ENCODE measurements around the gene JAKMIP1. TPM values are rescaled to one million over a fixed set of nuclear protein-coding genes. Genes with fewer than 3 reads are reported as not detected.

JAKMIP1 gene
- total RNA-seq, 1 experiment from 2014 or later, result not detected

- H3K9me3 ChIP-seq (ENCODE audit: control insufficient read depth in 1 of 2, insufficient read depth in 1 of 2, low read depth in 1 of 2, low read length in 2 of 2), result no peaks in the 10 kb centered on the region
- H3K27ac ChIP-seq (ENCODE audit: low read depth, low read length), result no peak overlapping the region
- ATAC-seq (no peak), DNase-seq (ENCODE audit: low read depth, low spot score) (no peak)
- ChIA-PET POLR2A (no interaction called here), RAD21 (ENCODE audit: low non-redundant PET in 1 of 2, low total read pairs in 2 of 2, uncharacterized antibody in 2 of 2, unreplicated experiment in 2 of 2) (no interaction called here), CTCF (interaction anchor here (1.2 kb wide), 1 partner anchor 10 kb away, joined by 3 read pairs; no protein-coding TSS in a partner anchor)
- no peak overlapping the region for H3K4me2 ChIP-seq (ENCODE audit: low read length)
- H3K4me3 ChIP-seq (replicated peaks in 1 of 2; ENCODE audit: low read depth in 1 of 2, low read length in 2 of 2), result no peak overlapping the region
- no peaks in the 10 kb centered on the region for H3K9me2 ChIP-seq (ENCODE audit: insufficient read depth)
- no peaks in the 10 kb centered on the region for H3K79me2 ChIP-seq (ENCODE audit: insufficient read depth, low read length)
- no peaks in the 10 kb centered on the region for H4K20me1 ChIP-seq (ENCODE audit: insufficient read depth)
- TF ChIP-seq POLR2AphosphoS5 (IDR thresholded peaks at IDR 0.05; ENCODE audit: low read depth, low read length) (no peak), SIN3A (IDR thresholded peaks at IDR 0.05; ENCODE audit: low read depth) (no peak), CBX3 (IDR thresholded peaks at IDR 0.05; ENCODE audit: low read depth) (no peak), SP1 (IDR thresholded peaks at IDR 0.05; ENCODE audit: low read depth) (no peak), JUND (IDR thresholded peaks at IDR 0.05) (no peak), YY1 (IDR thresholded peaks at IDR 0.05; ENCODE audit: extremely low read depth, insufficient replicate concordance, low read depth, low read length) (no peak), EZH2 (IDR thresholded peaks at IDR 0.05) (no peak), ZBTB33 (IDR thresholded peaks at IDR 0.05; ENCODE audit: extremely low read depth, insufficient replicate concordance, low read length) (no peak), ZFX (IDR thresholded peaks at IDR 0.05) (no peak), ZNF274 (IDR thresholded peaks at IDR 0.05; ENCODE audit: low read depth, low read length) (no peak), CEBPB (IDR thresholded peaks at IDR 0.05; ENCODE audit: low read depth) (no peak), ATF3 (IDR thresholded peaks at IDR 0.05) (no peak)
- H3K36me3 ChIP-seq (ENCODE audit: control insufficient read depth in 1 of 2, insufficient read depth in 2 of 2, low read length in 2 of 2), result no peaks in the 10 kb centered on the region
- no peak overlapping the region for H2AFZ ChIP-seq (ENCODE audit: low read depth, low read length, poor library complexity, severe bottlenecking)
- BruUV-seq (replicated peaks), result no TSS peak
- no peak overlapping the region for H3K9ac ChIP-seq (ENCODE audit: low read length)
- H3K4me1 ChIP-seq (ENCODE audit: control insufficient read depth in 1 of 2, insufficient read depth in 2 of 2, low read length in 2 of 2), result no peaks in the 10 kb centered on the region
- intact Hi-C loops (cut with micrococcal nuclease), result no loop called here
- H3K27me3 ChIP-seq (ENCODE audit: insufficient read depth, low read length), result peaks cover 11% of the 10 kb centered on the region
Observed at GRCh38 chr4:6009452-6009851, 190.9 kb downstream of the JAKMIP1 start.
